Right lobe of liver (tissue), 6 donors: ENCODE data around the gene GPR142. TPM values are rescaled to one million over a fixed set of nuclear protein-coding genes. Genes with fewer than 3 reads are reported as not detected.

Experiments used
- ATAC-seq, 4 donors: fragments of 200-7000 bp; cut with Tn5 transposase; one replicate each; pipeline ENCODE4 v1.9.1; 2020; ENCODE audit warnings: mild to moderate bottlenecking in 4 of 4, moderate library complexity in 4 of 4
- DNase-seq, 3 donors: peaks; one replicate each; pipeline ENCODE4 v3.0.0-alpha.2; 2020
- H3K27ac ChIP-seq, 3 donors: fragments of 200-600 bp; one replicate each; pipeline ENCODE4 v1.8.0; 2022
- H3K27me3 ChIP-seq, 2 donors: fragments of 200-600 bp; one replicate each; pipeline ENCODE4 v1.8.0; 2022
- H3K36me3 ChIP-seq, 4 donors: fragments of 200-600 bp; sonication (generic) in 1 of 4; one replicate each; pipeline versions ENCODE4 v1.5.1 to v1.8.0; 2017 to 2022; ENCODE audit warnings: control low read depth in 1 of 4
- H3K4me1 ChIP-seq, 4 donors: fragments of 200-600 bp; sonication (generic) in 1 of 4; one replicate each; pipeline versions ENCODE4 v1.5.1 to v1.8.0; 2017 to 2022; ENCODE audit warnings: control low read depth in 1 of 4
- H3K4me3 ChIP-seq, 3 donors: fragments of 200-600 bp; one replicate each; pipeline ENCODE4 v1.8.0; 2022
- H3K9me3 ChIP-seq, 4 donors: fragments of 200-600 bp; sonication (generic) in 1 of 4; one replicate each; pipeline versions ENCODE4 v1.5.1 to v1.8.0; 2017 to 2022; ENCODE audit warnings: control low read depth in 1 of 4
- POLR2A ChIP-seq: fragments of 450-650 bp; IDR thresholded peaks from one replicate; pipeline ENCODE4 v1.6.1; 2017; ENCODE audit warnings: antibody characterized with exemption, mild to moderate bottlenecking
- WGBS: methylation state at CpG from one replicate; pipeline ENCODE4 v1.1.6; 2018; ENCODE audit warnings: low coverage, low lambda C conversion rate; ENCODE audit not compliant: insufficient coverage; ENCODE audit errors: missing lambda C conversion rate; 5-methylcytosine and 5-hydroxymethylcytosine counted together
- intact Hi-C, 2 donors: fragments of 100-400 bp; cut with DNase I; formaldehyde crosslinking; loops; one replicate each; pipeline versions ENCODE4 v1.11.2 to v1.14.1; 2022
- total RNA-seq, 6 experiments: library from RNA; depleted of rRNA in 2 of 6; stranded (reverse); fragments of >200 nt in 2 of 6; fragmentation: NEBNext Ultra II Directional in 3 of 6; extraction: Animal tissue kit (Norgen Biotek cat#: 25700) in 3 of 6; gene quantifications; one replicate each; pipeline versions ENCODE4 v1.1.0 to v1.2.4, GENCODE V29; 2016 to 2023
- TF ChIP-seq, protein P1 (sequence below), 4 donors: fragments of 200-600 bp in 3 of 4; fragments of 450-650 bp in 1 of 4; IDR thresholded peaks; one replicate each; pipeline versions ENCODE4 v1.5.1 to v1.8.0; 2016 to 2022; ENCODE audit warnings: antibody characterized with exemption in 4 of 4, mild to moderate bottlenecking in 2 of 4
- donor health status: DM: no; HTN: yes; CAD: no.
- donor health status: DM: no; HTN: no; CAD: no.
- donor health status: DM: no; HTN: no; CAD: no.
- donor health status: DM: no; HTN: yes; CAD: no.
- donor health status: DM: no; HTN: yes; CAD: no.

Gene GPR142
- total RNA-seq, 6 experiments from 2014 or later, result 0.24 TPM; not detected in 5

- TF ChIP-seq POLR2A, result no peak
- TF ChIP-seq, protein P1, sequence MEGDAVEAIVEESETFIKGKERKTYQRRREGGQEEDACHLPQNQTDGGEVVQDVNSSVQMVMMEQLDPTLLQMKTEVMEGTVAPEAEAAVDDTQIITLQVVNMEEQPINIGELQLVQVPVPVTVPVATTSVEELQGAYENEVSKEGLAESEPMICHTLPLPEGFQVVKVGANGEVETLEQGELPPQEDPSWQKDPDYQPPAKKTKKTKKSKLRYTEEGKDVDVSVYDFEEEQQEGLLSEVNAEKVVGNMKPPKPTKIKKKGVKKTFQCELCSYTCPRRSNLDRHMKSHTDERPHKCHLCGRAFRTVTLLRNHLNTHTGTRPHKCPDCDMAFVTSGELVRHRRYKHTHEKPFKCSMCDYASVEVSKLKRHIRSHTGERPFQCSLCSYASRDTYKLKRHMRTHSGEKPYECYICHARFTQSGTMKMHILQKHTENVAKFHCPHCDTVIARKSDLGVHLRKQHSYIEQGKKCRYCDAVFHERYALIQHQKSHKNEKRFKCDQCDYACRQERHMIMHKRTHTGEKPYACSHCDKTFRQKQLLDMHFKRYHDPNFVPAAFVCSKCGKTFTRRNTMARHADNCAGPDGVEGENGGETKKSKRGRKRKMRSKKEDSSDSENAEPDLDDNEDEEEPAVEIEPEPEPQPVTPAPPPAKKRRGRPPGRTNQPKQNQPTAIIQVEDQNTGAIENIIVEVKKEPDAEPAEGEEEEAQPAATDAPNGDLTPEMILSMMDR (IDR thresholded peaks at IDR 0.05), result no peak
- Histone ChIP-seq H3K4me1 (no peaks in the 10 kb centered on the region), H3K27ac (no peak overlapping the region), H3K36me3 (no peaks in the 10 kb centered on the region), H3K4me3 (no peak overlapping the region), H3K27me3 (peaks cover 0 to 19% of the 10 kb centered on the region in 2 donors), H3K9me3 (no peaks in the 10 kb centered on the region)
- DNase-seq, result no peak
- no CpG with 5 or more reads among the region's 10 CpGs for WGBS
- ATAC-seq, result peak in 1 of 4 donors; percentile 11
- intact Hi-C loops, result no loop called here
Measured at GRCh38 chr17:74354561-74354960, 12.7 kb upstream of the GPR142 start.

GRCh38 chr17:74355065-74355464, 12.2 kb upstream of the GPR142 start:
- H3K9me3 ChIP-seq, result no peaks in the 10 kb centered on the region
- DNase-seq (no peak), ATAC-seq (no peak)
- no peak overlapping the region for H3K4me3 ChIP-seq
- H3K27ac ChIP-seq, result no peak overlapping the region
- H3K4me1 ChIP-seq, result no peaks in the 10 kb centered on the region
- peaks cover 0 to 19% of the 10 kb centered on the region in 2 donors for H3K27me3 ChIP-seq
- intact Hi-C loops, result no loop called here
- TF ChIP-seq, protein P1 (IDR thresholded peaks at IDR 0.05), result no peak
- TF ChIP-seq POLR2A, result no peak
- no peaks in the 10 kb centered on the region for H3K36me3 ChIP-seq
- no CpG with 5 or more reads among the region's 8 CpGs for WGBS

DNA sequence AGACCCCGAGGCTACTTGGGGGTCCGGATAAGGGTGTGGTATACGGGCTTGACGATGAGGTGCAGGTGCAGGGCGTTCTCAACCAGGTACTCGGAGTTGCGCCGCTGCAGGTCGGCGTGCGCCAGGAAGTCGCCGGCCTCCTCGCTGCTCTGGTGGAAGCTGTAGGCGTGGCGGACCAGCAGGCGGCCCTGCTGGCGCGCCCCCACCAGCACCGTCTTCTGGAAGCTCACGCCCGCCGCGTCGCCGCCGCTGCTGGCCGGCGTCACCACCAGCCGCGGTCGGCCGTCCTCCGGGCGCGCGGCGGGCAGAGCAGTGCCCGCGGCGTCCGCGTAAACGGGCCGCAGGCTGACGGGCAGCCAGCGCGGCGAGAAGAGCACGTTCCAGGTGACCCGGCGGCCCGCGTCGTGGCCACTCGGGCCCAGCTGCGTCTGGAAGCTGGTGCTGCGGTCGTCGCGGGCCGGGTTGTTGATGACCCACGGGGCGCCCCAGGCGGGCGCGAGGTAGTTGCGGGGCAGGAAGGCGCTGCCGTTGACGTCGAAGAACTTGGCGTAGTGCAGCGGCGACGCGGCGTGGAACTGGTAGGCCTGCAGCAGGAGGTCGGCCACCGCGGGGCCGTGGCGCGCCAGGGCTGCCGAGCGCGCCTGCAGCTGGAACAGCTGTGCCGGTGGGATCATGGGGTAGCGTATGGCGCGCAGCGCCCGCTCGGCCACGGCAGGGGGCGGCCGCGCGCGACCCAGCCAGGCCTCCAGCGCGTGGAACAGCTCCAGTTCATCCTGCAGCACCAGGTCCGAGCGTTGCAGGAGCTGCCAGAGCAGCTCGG, 10.4 kb upstream of the GPR142 start:
- Histone ChIP-seq H3K9me3 (no peaks in the 10 kb centered on the region), H3K4me3 (no peak overlapping the region), H3K4me1 (no peaks in the 10 kb centered on the region), H3K36me3 (no peaks in the 10 kb centered on the region), H3K27me3 (peaks cover 0 to 14% of the 10 kb centered on the region in 2 donors), H3K27ac (no peak overlapping the region)
- DNase-seq, result peak in 1 of 3 donors; percentile 42
- TF ChIP-seq, protein P1 (IDR thresholded peaks at IDR 0.05), result no peak
- no peak for TF ChIP-seq POLR2A
- ATAC-seq, result peak; percentile 15 to 43 (median 36)
- intact Hi-C loops, result no loop called here
- 0% methylated on average over 13 of the region's 105 CpGs for WGBS

- intact Hi-C loops, result no loop called here
- H3K9me3 ChIP-seq, result no peaks in the 10 kb centered on the region
- no peak for TF ChIP-seq POLR2A
- TF ChIP-seq, protein P1 (IDR thresholded peaks at IDR 0.05), result no peak
- no CpG with 5 or more reads among the region's 32 CpGs for WGBS
- no peaks in the 10 kb centered on the region for H3K4me1 ChIP-seq
- H3K4me3 ChIP-seq, result no peak overlapping the region
- no peaks in the 10 kb centered on the region for H3K36me3 ChIP-seq
- peaks cover 0 to 8% of the 10 kb centered on the region in 2 donors for H3K27me3 ChIP-seq
- H3K27ac ChIP-seq, result no peak overlapping the region
- ATAC-seq (no peak), DNase-seq (no peak)
Measured at GRCh38 chr17:74357466-74357809, 9.9 kb upstream of the GPR142 start.
